Measurements from ENCODE around the gene SHANK3.

DNA sequence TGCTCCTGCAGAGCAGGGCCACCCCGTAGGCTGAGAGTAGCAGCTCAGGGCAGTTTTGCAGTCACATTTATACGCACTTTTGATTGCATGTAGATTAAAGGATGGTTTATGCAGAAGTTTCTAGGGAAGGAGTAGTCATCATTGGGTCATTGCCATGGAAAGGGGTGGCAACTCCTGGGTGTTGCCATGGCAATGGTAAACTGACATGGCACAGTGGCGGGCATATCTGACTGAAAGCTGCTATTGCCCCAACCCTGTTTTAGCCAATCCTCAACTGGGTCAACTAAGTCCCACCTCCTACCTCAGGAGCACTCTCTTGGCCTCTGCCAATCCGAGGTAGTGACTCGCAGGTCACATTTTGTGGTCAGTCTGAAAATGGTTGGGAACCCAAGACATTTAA is 42.2 kb upstream of the SHANK3 start:
- no peak for TF ChIP-seq POLR2A (IDR thresholded peaks at IDR 0.05)
- TF ChIP-seq, protein P1, sequence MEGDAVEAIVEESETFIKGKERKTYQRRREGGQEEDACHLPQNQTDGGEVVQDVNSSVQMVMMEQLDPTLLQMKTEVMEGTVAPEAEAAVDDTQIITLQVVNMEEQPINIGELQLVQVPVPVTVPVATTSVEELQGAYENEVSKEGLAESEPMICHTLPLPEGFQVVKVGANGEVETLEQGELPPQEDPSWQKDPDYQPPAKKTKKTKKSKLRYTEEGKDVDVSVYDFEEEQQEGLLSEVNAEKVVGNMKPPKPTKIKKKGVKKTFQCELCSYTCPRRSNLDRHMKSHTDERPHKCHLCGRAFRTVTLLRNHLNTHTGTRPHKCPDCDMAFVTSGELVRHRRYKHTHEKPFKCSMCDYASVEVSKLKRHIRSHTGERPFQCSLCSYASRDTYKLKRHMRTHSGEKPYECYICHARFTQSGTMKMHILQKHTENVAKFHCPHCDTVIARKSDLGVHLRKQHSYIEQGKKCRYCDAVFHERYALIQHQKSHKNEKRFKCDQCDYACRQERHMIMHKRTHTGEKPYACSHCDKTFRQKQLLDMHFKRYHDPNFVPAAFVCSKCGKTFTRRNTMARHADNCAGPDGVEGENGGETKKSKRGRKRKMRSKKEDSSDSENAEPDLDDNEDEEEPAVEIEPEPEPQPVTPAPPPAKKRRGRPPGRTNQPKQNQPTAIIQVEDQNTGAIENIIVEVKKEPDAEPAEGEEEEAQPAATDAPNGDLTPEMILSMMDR (IDR thresholded peaks at IDR 0.05) = no peak
